HUES48 (cell line): Measurements from ENCODE around the gene LPAR1.
A peak's percentile ranks its signal among the peaks of the same experiment; 100 is the strongest.

Experiments used
- H3K27ac ChIP-seq: one replicate; pipeline ENCODE4 v1.7.0; 2013; ENCODE audit warnings: low read depth, low read length, inconsistent platforms
- H3K27me3 ChIP-seq: 2 replicates; pipeline ENCODE4 v1.6.1; 2013; ENCODE audit warnings: mild to moderate bottlenecking, low read length; ENCODE audit not compliant: control insufficient read depth, insufficient read depth
- H3K36me3 ChIP-seq: 2 replicates; pipeline ENCODE4 v1.6.1; 2013; ENCODE audit warnings: low read length; ENCODE audit not compliant: control insufficient read depth, insufficient read depth
- H3K4me1 ChIP-seq: 2 replicates; pipeline ENCODE4 v1.6.1; 2013; ENCODE audit warnings: mild to moderate bottlenecking, low read length; ENCODE audit not compliant: control insufficient read depth, insufficient read depth
- H3K4me3 ChIP-seq: 2 replicates; pipeline ENCODE4 v1.5.1; 2013; ENCODE audit warnings: mild to moderate bottlenecking, low read depth, low read length
- H3K9ac ChIP-seq: 2 replicates; pipeline ENCODE4 v1.6.1; 2013; ENCODE audit warnings: mild to moderate bottlenecking, low read depth, low read length, moderate library complexity
- H3K9me3 ChIP-seq: 2 replicates; pipeline ENCODE4 v1.6.1; 2013; ENCODE audit warnings: low read length; ENCODE audit not compliant: control insufficient read depth, insufficient read depth

LPAR1 gene

GRCh38 chr9:111038331-111039230, at the start of gene LPAR1:
LPAR1 (minus strand) TSS chr9:111038470; CDS start chr9:110972117, 66,353 bp downstream.
- H3K9me3 ChIP-seq, result no peaks in the 10 kb centered on the region
- peaks cover 18% of the 10 kb centered on the region for H3K27me3 ChIP-seq
- H3K4me3 ChIP-seq, result peak within 1 kb of the TSS; percentile 82
- no peaks in the 10 kb centered on the region for H3K36me3 ChIP-seq
- peak within 1 kb of the TSS; percentile 69; the same call in 1 of the 2 replicates for H3K9ac ChIP-seq
- peaks cover 26% of the 10 kb centered on the region for H3K4me1 ChIP-seq
- peak within 1 kb of the TSS; percentile 35 for H3K27ac ChIP-seq

GRCh38 chr9:111078391-111079038, 40.2 kb upstream of the LPAR1 start:
- no peaks in the 10 kb centered on the region for H3K27me3 ChIP-seq
- H3K4me3 ChIP-seq, result no peak overlapping the region
- H3K9me3 ChIP-seq, result no peaks in the 10 kb centered on the region
- H3K27ac ChIP-seq, result no peak overlapping the region
- H3K4me1 ChIP-seq, result no peaks in the 10 kb centered on the region
- no peaks in the 10 kb centered on the region for H3K36me3 ChIP-seq
- no peak overlapping the region for H3K9ac ChIP-seq

GRCh38 chr9:111076519-111076918, 38.2 kb upstream of the LPAR1 start:
- Histone ChIP-seq H3K9me3 (no peaks in the 10 kb centered on the region), H3K4me1 (no peaks in the 10 kb centered on the region), H3K9ac (no peak overlapping the region), H3K27ac (no peak overlapping the region), H3K36me3 (no peaks in the 10 kb centered on the region), H3K27me3 (no peaks in the 10 kb centered on the region), H3K4me3 (no peak overlapping the region)

- no peaks in the 10 kb centered on the region for H3K27me3 ChIP-seq
- no peaks in the 10 kb centered on the region for H3K36me3 ChIP-seq
- no peak overlapping the region for H3K4me3 ChIP-seq
- H3K27ac ChIP-seq, result no peak overlapping the region
- no peaks in the 10 kb centered on the region for H3K4me1 ChIP-seq
- H3K9ac ChIP-seq, result no peak overlapping the region
- no peaks in the 10 kb centered on the region for H3K9me3 ChIP-seq
Measured at GRCh38 chr9:111076042-111076441, 37.8 kb upstream of the LPAR1 start.

GRCh38 chr9:111074395-111074794, 36.1 kb upstream of the LPAR1 start:
- H3K4me3 ChIP-seq, result no peak overlapping the region
- H3K4me1 ChIP-seq, result no peaks in the 10 kb centered on the region
- no peaks in the 10 kb centered on the region for H3K36me3 ChIP-seq
- no peak overlapping the region for H3K9ac ChIP-seq
- H3K27ac ChIP-seq, result no peak overlapping the region
- no peaks in the 10 kb centered on the region for H3K27me3 ChIP-seq
- H3K9me3 ChIP-seq, result no peaks in the 10 kb centered on the region

- no peaks in the 10 kb centered on the region for H3K4me1 ChIP-seq
- no peaks in the 10 kb centered on the region for H3K36me3 ChIP-seq
- no peak overlapping the region for H3K4me3 ChIP-seq
- no peak overlapping the region for H3K9ac ChIP-seq
- H3K27ac ChIP-seq, result no peak overlapping the region
- no peaks in the 10 kb centered on the region for H3K27me3 ChIP-seq
- no peaks in the 10 kb centered on the region for H3K9me3 ChIP-seq
Measured at GRCh38 chr9:111069183-111069582, 30.9 kb upstream of the LPAR1 start.

GRCh38 chr9:111068771-111069170, 30.5 kb upstream of the LPAR1 start:
- H3K27me3 ChIP-seq, result no peaks in the 10 kb centered on the region
- H3K4me1 ChIP-seq, result no peaks in the 10 kb centered on the region
- H3K4me3 ChIP-seq, result no peak overlapping the region
- H3K9me3 ChIP-seq, result no peaks in the 10 kb centered on the region
- no peaks in the 10 kb centered on the region for H3K36me3 ChIP-seq
- H3K27ac ChIP-seq, result no peak overlapping the region
- H3K9ac ChIP-seq, result no peak overlapping the region

GRCh38 chr9:111068383-111068730, 30.1 kb upstream of the LPAR1 start:
- H3K9me3 ChIP-seq, result no peaks in the 10 kb centered on the region
- H3K27me3 ChIP-seq, result no peaks in the 10 kb centered on the region
- no peak overlapping the region for H3K4me3 ChIP-seq
- no peak overlapping the region for H3K27ac ChIP-seq
- no peaks in the 10 kb centered on the region for H3K36me3 ChIP-seq
- H3K9ac ChIP-seq, result no peak overlapping the region
- H3K4me1 ChIP-seq, result no peaks in the 10 kb centered on the region

- H3K4me3 ChIP-seq, result no peak overlapping the region
- H3K9me3 ChIP-seq, result no peaks in the 10 kb centered on the region
- H3K36me3 ChIP-seq, result no peaks in the 10 kb centered on the region
Measured at GRCh38 chr9:111066468-111066867, 28.2 kb upstream of the LPAR1 start.

GRCh38 chr9:111065414-111065813, 27.1 kb upstream of the LPAR1 start:
- Histone ChIP-seq H3K4me3 (no peak overlapping the region), H3K4me1 (no peaks in the 10 kb centered on the region), H3K9me3 (no peaks in the 10 kb centered on the region), H3K36me3 (no peaks in the 10 kb centered on the region), H3K27me3 (no peaks in the 10 kb centered on the region), H3K9ac (no peak overlapping the region), H3K27ac (no peak overlapping the region)

More at GRCh38 chr9:111066468-111066867, 28.2 kb upstream of the LPAR1 start:
- Histone ChIP-seq H3K27ac (no peak overlapping the region), H3K9ac (no peak overlapping the region), H3K27me3 (no peaks in the 10 kb centered on the region), H3K4me1 (no peaks in the 10 kb centered on the region)

GRCh38 chr9:111064160-111064837, 26.0 kb upstream of the LPAR1 start:
- H3K9me3 ChIP-seq, result no peaks in the 10 kb centered on the region
- no peak overlapping the region for H3K27ac ChIP-seq
- H3K4me1 ChIP-seq, result no peaks in the 10 kb centered on the region
- H3K9ac ChIP-seq, result no peak overlapping the region
- no peaks in the 10 kb centered on the region for H3K36me3 ChIP-seq
- H3K27me3 ChIP-seq, result no peaks in the 10 kb centered on the region
- no peak overlapping the region for H3K4me3 ChIP-seq
